HCT116 (cell line): ENCODE data around the gene NAPEPLD. TPM values are rescaled to one million over a fixed set of nuclear protein-coding genes. Genes with fewer than 3 reads are reported as not detected.

Experiments used
- ATAC-seq: fragments of 200-7000 bp; cut with Tn5 transposase; 2 replicates; pipeline ENCODE4 v1.9.1; 2020; ENCODE audit warnings: mild to moderate bottlenecking, moderate library complexity
- BruUV-seq: library from RNA; stranded (reverse); fragments of 400-500 nt; replicated peaks from 2 replicates; lab custom pipeline; 2021; lab: Mats Ljungman, UMichigan
- CTCF ChIA-PET: fragments of 300-600 bp; sonication (Branson Sonifier 250); formaldehyde crosslinking; loops from one replicate; lab custom pipeline; 2021; ENCODE audit warnings: antibody characterized with exemption; lab: Charles Lee
- POLR2A ChIA-PET: fragments of 300-600, 350-600 bp; sonication (Branson Sonifier 250); formaldehyde crosslinking; loops from one replicate; lab custom pipeline; 2021; ENCODE audit warnings: antibody characterized with exemption; lab: Charles Lee
- RAD21 ChIA-PET, 2 experiments: fragments of 300-600 bp; sonication (Branson Sonifier 250); formaldehyde crosslinking; loops; one replicate each; lab custom pipeline; 2023; ENCODE audit warnings: low total read pairs in 2 of 2; ENCODE audit not compliant: uncharacterized antibody in 2 of 2, unreplicated experiment in 2 of 2, low non-redundant PET in 1 of 2; lab: Charles Lee
- DNase-seq: peaks from one replicate; pipeline ENCODE4 v3.0.0-alpha.2; 2010; ENCODE audit warnings: low read depth, low spot score
- H2AFZ ChIP-seq: fragments of 200-600 bp; shearing (Covaris generic), sonication (generic); 2 replicates; pipeline ENCODE4 v1.6.1; 2017; ENCODE audit warnings: low read depth, mixed run types, mixed read lengths, antibody characterized with exemption, low read length; ENCODE audit not compliant: poor library complexity, severe bottlenecking
- H3K27ac ChIP-seq: 2 replicates; pipeline ENCODE4 v1.5.1; 2012; ENCODE audit warnings: low read depth, low read length
- H3K27me3 ChIP-seq: fragments of 200-600 bp; sonication (generic); 2 replicates; pipeline ENCODE4 v1.6.1; 2016; ENCODE audit warnings: mixed run types, low read length, mixed read lengths; ENCODE audit not compliant: insufficient read depth
- H3K36me3 ChIP-seq, 2 experiments: fragments of 200-500 bp in 1 of 2; fragments of 200-600 bp in 1 of 2; sonication (Bioruptor generic) in 1 of 2; sonication (generic) in 1 of 2; 2 replicates each; pipeline versions ENCODE4 v1.5.1 to v1.6.1; 2014 to 2016; ENCODE audit warnings: low read length in 2 of 2, inconsistent platforms in 1 of 2, mixed read lengths in 1 of 2, mixed run types in 1 of 2; ENCODE audit not compliant: insufficient read depth in 2 of 2, control insufficient read depth in 1 of 2
- H3K4me1 ChIP-seq, 2 experiments: fragments of 200-600 bp in 1 of 2; sonication (generic) in 1 of 2; 2 replicates each; pipeline versions ENCODE4 v1.5.1 to v1.6.1; 2012 to 2017; ENCODE audit warnings: low read length in 2 of 2, inconsistent platforms in 1 of 2, mild to moderate bottlenecking in 1 of 2, mixed read lengths in 1 of 2, mixed run types in 1 of 2, moderate library complexity in 1 of 2; ENCODE audit not compliant: insufficient read depth in 2 of 2, control insufficient read depth in 1 of 2
- H3K4me2 ChIP-seq: fragments of 200-600 bp; sonication (generic); 2 replicates; pipeline ENCODE4 v1.6.1; 2017; ENCODE audit warnings: mixed run types, low read length, mixed read lengths
- H3K4me3 ChIP-seq, 2 experiments: fragments of 200-600 bp in 1 of 2; sonication (generic) in 1 of 2; replicated peaks in 1 of 2; 2 replicates each; pipeline ENCODE4 v1.5.1; 2011 to 2016; ENCODE audit warnings: low read length in 2 of 2, control low read depth in 1 of 2, low read depth in 1 of 2, mild to moderate bottlenecking in 1 of 2, mixed read lengths in 1 of 2, mixed run types in 1 of 2
- H3K79me2 ChIP-seq: fragments of 200-600 bp; sonication (generic); 2 replicates; pipeline ENCODE4 v1.6.1; 2017; ENCODE audit warnings: mild to moderate bottlenecking, mixed run types, low read length, moderate library complexity, mixed read lengths; ENCODE audit not compliant: insufficient read depth
- H3K9ac ChIP-seq: fragments of 200-600 bp; sonication (generic); 2 replicates; pipeline ENCODE4 v1.6.1; 2016; ENCODE audit warnings: low read length, mixed read lengths
- H3K9me2 ChIP-seq: fragments of 200-600 bp; sonication (generic), shearing (Covaris generic); 2 replicates; pipeline ENCODE4 v1.6.1; 2017; ENCODE audit warnings: mixed run types, mild to moderate bottlenecking, moderate library complexity; ENCODE audit not compliant: insufficient read depth
- H3K9me3 ChIP-seq, 2 experiments: fragments of 200-500 bp in 1 of 2; fragments of 200-600 bp in 1 of 2; sonication (Bioruptor generic) in 1 of 2; sonication (generic) in 1 of 2; 2 replicates each; pipeline ENCODE4 v1.6.1; 2014 to 2017; ENCODE audit warnings: low read length in 2 of 2, mixed read lengths in 2 of 2, inconsistent platforms in 1 of 2, low read depth in 1 of 2, mild to moderate bottlenecking in 1 of 2, mixed run types in 1 of 2, moderate library complexity in 1 of 2; ENCODE audit not compliant: control insufficient read depth in 1 of 2, insufficient read depth in 1 of 2
- H4K20me1 ChIP-seq: fragments of 200-600 bp; sonication (generic), shearing (Covaris generic); 2 replicates; pipeline ENCODE4 v1.6.1; 2017; ENCODE audit warnings: mixed run types, mild to moderate bottlenecking, moderate library complexity; ENCODE audit not compliant: insufficient read depth
- CEBPB ChIP-seq: IDR thresholded peaks from 2 replicates; pipeline ENCODE4 v1.6.1; 2012; ENCODE audit warnings: low read depth
- EGR1 ChIP-seq: IDR thresholded peaks from 2 replicates; pipeline ENCODE4 v1.6.1; 2012; ENCODE audit warnings: low read depth
- EZH2 ChIP-seq: fragments of 200-600 bp; sonication (generic); IDR thresholded peaks from 2 replicates; pipeline ENCODE4 v1.6.1; 2017; ENCODE audit warnings: antibody characterized with exemption, mixed run types
- EZH2phosphoT487 ChIP-seq: fragments of 200-600 bp; IDR thresholded peaks from 2 replicates; pipeline ENCODE4 v1.6.1; 2018; ENCODE audit warnings: antibody characterized with exemption, borderline replicate concordance
- FOSL1 ChIP-seq: IDR thresholded peaks from 2 replicates; pipeline ENCODE4 v1.6.1; 2012; ENCODE audit warnings: low read depth
- SIN3A ChIP-seq: IDR thresholded peaks from 2 replicates; pipeline ENCODE4 v1.6.1; 2012; ENCODE audit warnings: low read depth
- SRF ChIP-seq: IDR thresholded peaks from 2 replicates; pipeline ENCODE4 v1.6.1; 2012; ENCODE audit warnings: low read depth
- TCF7L2 ChIP-seq: IDR thresholded peaks from 2 replicates; pipeline ENCODE4 v1.7.0; 2011; ENCODE audit warnings: borderline replicate concordance, inconsistent platforms; ENCODE audit not compliant: insufficient read depth, insufficient read length; ENCODE audit errors: extremely low read depth
- YY1 ChIP-seq: IDR thresholded peaks from 2 replicates; pipeline ENCODE4 v1.6.1; 2011; ENCODE audit warnings: low read length, low read depth, moderate library complexity, mild to moderate bottlenecking; ENCODE audit not compliant: insufficient replicate concordance; ENCODE audit errors: extremely low read depth
- ZFX ChIP-seq: fragments of 450-650 bp; IDR thresholded peaks from 2 replicates; pipeline ENCODE4 v1.6.1; 2017
- intact Hi-C: fragments of 100-400 bp; cut with micrococcal nuclease; formaldehyde crosslinking; loops from 2 replicates; pipeline ENCODE4 v1.10.0; 2022
- total RNA-seq: library from RNA; stranded (reverse); gene quantifications from one replicate; pipeline ENCODE4 v1.2.1, GENCODE V29; 2021; ENCODE audit not compliant: unreplicated experiment
- TF ChIP-seq, protein P1 (sequence below), 3 experiments: fragments of 200-600 bp in 1 of 3; sonication (generic) in 1 of 3; IDR thresholded peaks in 2 of 3; conservative IDR thresholded peaks in 1 of 3; 2 replicates each; pipeline ENCODE4 v1.5.1; 2012 to 2017; ENCODE audit warnings: low read depth in 2 of 3, low read length in 2 of 3, antibody characterized with exemption in 1 of 3, borderline replicate concordance in 1 of 3, control low read depth in 1 of 3, mild to moderate bottlenecking in 1 of 3, mixed read lengths in 1 of 3, mixed run types in 1 of 3, moderate library complexity in 1 of 3; ENCODE audit not compliant: insufficient read depth in 1 of 3

The NAPEPLD gene
- total RNA-seq, 1 experiment from 2014 or later, result 9.7 TPM

DNA sequence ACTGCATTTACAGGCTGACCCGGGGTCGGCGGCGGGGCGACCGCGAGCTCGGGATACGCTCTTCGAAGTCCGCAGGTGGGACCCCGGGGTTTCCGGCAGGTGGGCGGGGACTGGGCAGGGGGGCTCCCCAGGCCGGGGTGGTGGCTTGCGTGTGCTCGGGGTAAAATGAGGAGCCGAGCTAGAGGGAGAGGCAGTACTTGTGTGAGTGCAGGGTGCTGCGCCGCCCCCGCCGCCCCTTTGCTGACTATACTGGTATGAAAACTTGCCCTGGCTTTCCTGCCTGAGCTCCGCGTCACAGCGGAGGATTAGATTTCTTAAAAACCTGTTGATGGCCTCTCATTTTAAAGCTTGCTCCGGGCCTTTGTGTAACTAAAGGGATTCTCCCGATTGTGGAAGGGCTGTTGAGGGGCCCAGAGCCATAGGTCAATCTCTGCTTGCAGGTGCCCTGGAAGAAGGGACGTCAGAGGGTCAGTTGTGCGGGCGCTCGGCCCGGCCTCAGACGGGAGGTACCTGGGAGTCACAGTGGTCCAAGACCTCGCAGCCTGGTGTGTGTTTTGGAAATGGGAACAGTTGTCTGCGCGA, 73.5 kb downstream of the NAPEPLD start:
- Histone ChIP-seq H2AFZ (no peak overlapping the region), H3K27me3 (no peaks in the 10 kb centered on the region), H3K4me2 (peak overlapping the region; percentile 81), H3K9ac (peak overlapping the region; percentile 83), H4K20me1 (no peaks in the 10 kb centered on the region), H3K9me2 (no peaks in the 10 kb centered on the region), H3K4me3 (peak overlapping the region; percentile 76 to 86), H3K9me3 (no peaks in the 10 kb centered on the region)
- DNase-seq, result no peak
- RAD21 ChIA-PET, result interaction anchor here in 1 of 2 experiments (1.0 kb wide), 1 partner anchor 13 kb away, joined by 17 read pairs; no protein-coding TSS in a partner anchor
- TF ChIP-seq ZFX, result peak; percentile 75
- peak; percentile 62; the same call in 1 of the 2 replicates for TF ChIP-seq EGR1
- no peak for TF ChIP-seq EZH2phosphoT487
- no peak for TF ChIP-seq YY1
- TF ChIP-seq, all 23 proteins: peak for 2
- H3K27ac ChIP-seq, result peak overlapping the region; percentile 91
- peak; percentile 40 for ATAC-seq
- BruUV-seq, result no TSS peak
- peaks cover 48% of the 10 kb centered on the region for H3K79me2 ChIP-seq
- no peaks in the 10 kb centered on the region for H3K36me3 ChIP-seq
- H3K4me1 ChIP-seq, result peaks cover 3 to 14% of the 10 kb centered on the region in 2 experiments; a peak in 2 of 4 replicates
- intact Hi-C loops, result loop anchor here (10.0 kb wide), 1 partner anchor 329 kb away; no protein-coding TSS in a partner anchor
- ChIA-PET CTCF (interaction anchor here (0.9 to 3.0 kb wide), 6 partner anchors 9 to 331 kb away, joined by 3 to 18 read pairs (median 6); partner anchors contain the start of gene FAM185A), POLR2A (interaction anchor here (0.8 to 1.5 kb wide), 3 partner anchors 14 to 327 kb away, joined by 4 to 7 read pairs (median 4); partner anchors contain the start of genes FAM185A and NAPEPLD)

DNA sequence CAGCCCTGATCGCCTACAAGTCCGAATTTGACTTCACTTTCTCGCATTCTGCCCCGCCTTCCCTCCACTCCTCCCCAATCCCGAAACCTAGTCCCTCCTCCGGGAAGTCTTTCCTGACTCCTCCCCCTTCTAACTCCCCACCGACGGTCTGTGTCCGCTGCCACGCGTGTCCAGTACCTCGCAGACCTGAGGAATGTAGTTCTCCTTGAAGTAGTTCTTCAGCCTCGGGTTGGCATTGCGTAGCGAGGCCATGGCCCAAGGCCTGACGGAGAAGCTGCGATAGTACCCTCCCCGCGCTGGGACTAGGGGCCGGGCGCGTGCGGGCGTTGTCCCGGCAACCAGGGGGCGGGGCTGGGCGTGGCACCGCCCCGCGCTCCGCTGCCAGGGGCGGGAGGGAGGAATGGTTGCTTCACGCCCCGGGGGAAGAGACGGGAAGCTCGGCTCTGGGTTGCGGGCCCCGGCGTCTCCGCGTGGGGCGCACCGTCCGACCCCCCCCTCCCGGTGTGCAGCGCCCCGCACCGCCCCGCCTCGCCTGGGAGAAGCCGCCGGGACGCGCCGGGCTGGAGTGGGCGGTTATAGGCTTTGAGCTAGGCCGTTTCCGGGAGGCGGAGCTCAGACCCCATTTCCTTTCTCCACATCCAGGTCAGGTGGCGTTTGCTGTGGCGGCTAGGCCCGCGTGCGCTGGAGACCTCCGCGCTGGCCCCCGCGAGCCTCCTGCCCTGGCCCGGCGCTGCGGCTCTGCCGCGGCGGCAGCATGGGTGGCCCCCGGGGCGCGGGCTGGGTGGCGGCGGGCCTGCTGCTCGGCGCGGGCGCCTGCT, 74.2 kb downstream of the NAPEPLD start, which contains the start of the genes ARMC10 and FBXL13:
TSS of gene ARMC10 (plus strand) at position 622 of the 818 bp plus-strand sequence. CDS start at position 755, 133 bp downstream.
TSS of gene FBXL13 (minus strand) at position 278 of the 818 bp plus-strand sequence.
- H3K9me3 ChIP-seq, result no peaks in the 10 kb centered on the region
- ChIA-PET RAD21 (interaction anchor here in 1 of 2 experiments (1.0 kb wide), 1 partner anchor 13 kb away, joined by 17 read pairs; no protein-coding TSS in a partner anchor), CTCF (interaction anchor here (0.6 to 3.0 kb wide), 7 partner anchors 9 to 332 kb away, joined by 3 to 18 read pairs (median 6); partner anchors contain the start of gene FAM185A), POLR2A (interaction anchor here (0.8 to 1.5 kb wide), 3 partner anchors 13 to 326 kb away, joined by 4 to 7 read pairs (median 4); partner anchors contain the start of genes FAM185A and NAPEPLD)
- no peaks in the 10 kb centered on the region for H4K20me1 ChIP-seq
- H3K27ac ChIP-seq, result peak within 1 kb of the TSS; percentile 91
- peaks cover 43% of the 10 kb centered on the region for H3K79me2 ChIP-seq
- intact Hi-C loops, result loop anchor here (5.0 to 10.0 kb wide), 2 partner anchors 327 to 330 kb away; partner anchors contain the start of gene FAM185A
- H2AFZ ChIP-seq, result peak within 1 kb of the TSS; percentile 63
- peak; percentile 85 for ATAC-seq
- peak within 1 kb of the TSS; percentile 83 for H3K9ac ChIP-seq
- peak within 1 kb of the TSS; percentile 76 to 86 for H3K4me3 ChIP-seq
- BruUV-seq, result no TSS peak
- H3K36me3 ChIP-seq, result no peaks in the 10 kb centered on the region
- H3K9me2 ChIP-seq, result no peaks in the 10 kb centered on the region
- H3K4me1 ChIP-seq, result peaks cover 3 to 14% of the 10 kb centered on the region in 2 experiments; a peak in 2 of 4 replicates
- H3K4me2 ChIP-seq, result peak within 1 kb of the TSS; percentile 81
- peak; percentile 81 for DNase-seq
- no peaks in the 10 kb centered on the region for H3K27me3 ChIP-seq
- TF ChIP-seq SRF (no peak; the same call in 1 of the 2 replicates), CEBPB (no peak), EZH2 (no peak), YY1 (no peak), TCF7L2 (peak; percentile 74), FOSL1 (no peak), SIN3A (peak; percentile 64), EZH2phosphoT487 (no peak)
- TF ChIP-seq, protein P1, sequence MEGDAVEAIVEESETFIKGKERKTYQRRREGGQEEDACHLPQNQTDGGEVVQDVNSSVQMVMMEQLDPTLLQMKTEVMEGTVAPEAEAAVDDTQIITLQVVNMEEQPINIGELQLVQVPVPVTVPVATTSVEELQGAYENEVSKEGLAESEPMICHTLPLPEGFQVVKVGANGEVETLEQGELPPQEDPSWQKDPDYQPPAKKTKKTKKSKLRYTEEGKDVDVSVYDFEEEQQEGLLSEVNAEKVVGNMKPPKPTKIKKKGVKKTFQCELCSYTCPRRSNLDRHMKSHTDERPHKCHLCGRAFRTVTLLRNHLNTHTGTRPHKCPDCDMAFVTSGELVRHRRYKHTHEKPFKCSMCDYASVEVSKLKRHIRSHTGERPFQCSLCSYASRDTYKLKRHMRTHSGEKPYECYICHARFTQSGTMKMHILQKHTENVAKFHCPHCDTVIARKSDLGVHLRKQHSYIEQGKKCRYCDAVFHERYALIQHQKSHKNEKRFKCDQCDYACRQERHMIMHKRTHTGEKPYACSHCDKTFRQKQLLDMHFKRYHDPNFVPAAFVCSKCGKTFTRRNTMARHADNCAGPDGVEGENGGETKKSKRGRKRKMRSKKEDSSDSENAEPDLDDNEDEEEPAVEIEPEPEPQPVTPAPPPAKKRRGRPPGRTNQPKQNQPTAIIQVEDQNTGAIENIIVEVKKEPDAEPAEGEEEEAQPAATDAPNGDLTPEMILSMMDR (IDR thresholded peaks at IDR 0.05 in 2 of 3, conservative IDR thresholded peaks at IDR 0.05 in 1 of 3; ENCODE audit: borderline replicate concordance in 1 of 3, insufficient read depth in 1 of 3, low read depth in 2 of 3, low read length in 2 of 3), result no peak
